ENCODE measurements around the gene CSK.

The CSK gene

GRCh38 chr15:74816624-74817369, 34.9 kb downstream of the CSK start:
- Histone ChIP-seq H3K27me3 (peaks cover 23% of the 10 kb centered on the region), H3K4me3 (ENCODE audit: low read depth in 1 of 2, low read length in 1 of 2) (no peak overlapping the region), H3K36me3 (no peaks in the 10 kb centered on the region), H3K4me1 (ENCODE audit: control insufficient read depth in 1 of 2, insufficient read depth in 1 of 2, low read depth in 1 of 2, low read length in 1 of 2) (no peaks in the 10 kb centered on the region), H3K27ac (no peak overlapping the region), H3K9me3 (no peaks in the 10 kb centered on the region)
- TF ChIP-seq CTCF (IDR thresholded peaks at IDR 0.05) = no peak

GRCh38 chr15:74817370-74817737, 35.5 kb downstream of the CSK start:
- no peaks in the 10 kb centered on the region for H3K36me3 ChIP-seq
- no peak for TF ChIP-seq CTCF (IDR thresholded peaks at IDR 0.05)
- H3K27me3 ChIP-seq = peaks cover 23% of the 10 kb centered on the region
- no peaks in the 10 kb centered on the region for H3K4me1 ChIP-seq (ENCODE audit: control insufficient read depth in 1 of 2, insufficient read depth in 1 of 2, low read depth in 1 of 2, low read length in 1 of 2)
- H3K9me3 ChIP-seq = no peaks in the 10 kb centered on the region
- no peak overlapping the region for H3K27ac ChIP-seq
- H3K4me3 ChIP-seq (ENCODE audit: low read depth in 1 of 2, low read length in 1 of 2) = no peak overlapping the region

- H3K4me1 ChIP-seq (ENCODE audit: control insufficient read depth in 1 of 2, insufficient read depth in 1 of 2, low read depth in 1 of 2, low read length in 1 of 2) = no peaks in the 10 kb centered on the region
- H3K27ac ChIP-seq = no peak overlapping the region
- H3K4me3 ChIP-seq (ENCODE audit: low read depth in 1 of 2, low read length in 1 of 2) = no peak overlapping the region
- H3K9me3 ChIP-seq = no peaks in the 10 kb centered on the region
- TF ChIP-seq CTCF (IDR thresholded peaks at IDR 0.05) = no peak
- no peaks in the 10 kb centered on the region for H3K36me3 ChIP-seq
- peaks cover 31% of the 10 kb centered on the region for H3K27me3 ChIP-seq
These were observed 38.2 kb downstream of the CSK start for GRCh38 chr15:74820056-74820455.

GRCh38 chr15:74821091-74821789, 39.4 kb downstream of the CSK start:
- Histone ChIP-seq H3K4me3 (ENCODE audit: low read depth in 1 of 2, low read length in 1 of 2) (no peak overlapping the region), H3K4me1 (ENCODE audit: control insufficient read depth in 1 of 2, insufficient read depth in 1 of 2, low read depth in 1 of 2, low read length in 1 of 2) (no peaks in the 10 kb centered on the region), H3K9me3 (no peaks in the 10 kb centered on the region), H3K27me3 (peaks cover 42% of the 10 kb centered on the region), H3K36me3 (no peaks in the 10 kb centered on the region), H3K27ac (no peak overlapping the region)
- TF ChIP-seq CTCF (IDR thresholded peaks at IDR 0.05) = no peak

GRCh38 chr15:74821790-74822158, 39.9 kb downstream of the CSK start:
- no peak for TF ChIP-seq CTCF (IDR thresholded peaks at IDR 0.05)

More at GRCh38 chr15:74821790-74822158, 39.9 kb downstream of the CSK start:
- H3K9me3 ChIP-seq = no peaks in the 10 kb centered on the region
- peaks cover 48% of the 10 kb centered on the region for H3K27me3 ChIP-seq
- no peak overlapping the region for H3K4me3 ChIP-seq (ENCODE audit: low read depth in 1 of 2, low read length in 1 of 2)
- H3K36me3 ChIP-seq = no peaks in the 10 kb centered on the region
- no peak overlapping the region for H3K27ac ChIP-seq
- no peaks in the 10 kb centered on the region for H3K4me1 ChIP-seq (ENCODE audit: control insufficient read depth in 1 of 2, insufficient read depth in 1 of 2, low read depth in 1 of 2, low read length in 1 of 2)
